ENCODE results near the gene PSAT1. TPM values are rescaled to one million over a fixed set of nuclear protein-coding genes. Genes with fewer than 3 reads are reported as not detected.

Gene PSAT1
- total and polyA plus RNA-seq, 2 of the 13 experiments (the other 11 are each of a cell fraction or from before 2014, with no cell fraction given), result 135 to 229 TPM

DNA sequence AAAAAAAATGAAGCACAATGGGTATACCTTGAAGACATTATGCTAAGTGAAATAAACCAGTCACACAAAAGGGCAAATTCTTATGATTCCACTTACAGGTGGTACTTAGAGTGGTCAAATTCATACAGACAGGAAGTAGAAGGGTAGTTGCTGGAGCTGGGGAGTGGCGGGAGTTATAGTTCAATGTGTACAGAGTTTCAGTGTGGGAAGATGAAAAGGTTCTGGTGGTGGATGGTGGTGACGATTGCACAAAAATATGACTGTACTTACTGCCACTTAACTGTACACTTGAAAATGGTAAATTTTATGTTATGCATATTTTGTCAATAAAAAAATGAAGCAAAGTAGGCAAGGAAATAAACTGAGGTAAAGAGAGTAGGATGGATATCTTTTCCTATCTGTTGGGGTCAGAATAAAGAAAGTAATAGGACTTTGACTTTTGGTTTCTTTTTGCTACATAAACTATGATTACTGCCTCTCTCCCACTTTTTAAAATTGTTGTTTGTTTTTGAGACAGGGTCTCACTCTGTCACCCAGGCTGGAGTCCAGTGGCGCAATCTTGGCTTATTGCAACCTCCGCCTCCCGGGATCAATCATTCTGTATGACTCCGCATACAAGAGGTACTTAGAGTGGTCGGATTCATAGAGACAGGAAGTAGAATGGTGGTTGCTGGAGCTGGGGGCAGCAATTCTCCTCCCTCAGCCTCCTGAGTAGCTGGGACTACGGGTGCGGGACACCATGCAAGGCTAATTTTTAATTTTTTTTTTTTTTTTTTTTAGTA lies 4.0 kb upstream of the PSAT1 start (continued):
- TF ChIP-seq CEBPB (IDR thresholded peaks at IDR 0.05; ENCODE audit: borderline replicate concordance, low read depth, low read length) (peak; percentile 86), ZNF329 (CRISPR knock-in tag; IDR thresholded peaks at IDR 0.05; ENCODE audit: low read depth) (no peak), EHMT2 (IDR thresholded peaks at IDR 0.05; ENCODE audit: borderline replicate concordance, low read depth, low read length) (no peak), POLR2AphosphoS2 (IDR thresholded peaks at IDR 0.05; ENCODE audit: low read depth, low read length) (no peak), ZNF792 (CRISPR knock-in tag; IDR thresholded peaks at IDR 0.05) (no peak), TCF7 (IDR thresholded peaks at IDR 0.05; ENCODE audit: low read depth) (peak; percentile 1; the same call in 1 of the 2 replicates), EP300 (IDR thresholded peaks at IDR 0.05; ENCODE audit: low read depth in 2 of 2, low read length in 2 of 2) (peak in 1 of 2 experiments; percentile 31; a peak in 1 of 4 replicates), EP300 (CRISPR knock-in tag; IDR thresholded peaks at IDR 0.05; ENCODE audit: borderline replicate concordance) (no peak), RAD51 (IDR thresholded peaks at IDR 0.05; ENCODE audit: borderline replicate concordance) (no peak), CBX5 (CRISPR knock-in tag; IDR thresholded peaks at IDR 0.05; ENCODE audit: borderline replicate concordance) (no peak), MIER2 (CRISPR knock-in tag; IDR thresholded peaks at IDR 0.05) (no peak), ELF1 (CRISPR knock-in tag; IDR thresholded peaks at IDR 0.05) (no peak), ZNF24 (IDR thresholded peaks at IDR 0.05) (no peak), ZNF660 (CRISPR knock-in tag; IDR thresholded peaks at IDR 0.05; ENCODE audit: borderline replicate concordance, low read depth) (no peak), NFKBIZ (CRISPR knock-in tag; IDR thresholded peaks at IDR 0.05) (no peak), ZNF432 (CRISPR knock-in tag; IDR thresholded peaks at IDR 0.05; ENCODE audit: borderline replicate concordance) (no peak), ASH2L (IDR thresholded peaks at IDR 0.05; ENCODE audit: insufficient read length, low read depth, low read length) (peak; percentile 22), GATAD1 (CRISPR knock-in tag; IDR thresholded peaks at IDR 0.05) (no peak)
- TF ChIP-seq, protein P1, sequence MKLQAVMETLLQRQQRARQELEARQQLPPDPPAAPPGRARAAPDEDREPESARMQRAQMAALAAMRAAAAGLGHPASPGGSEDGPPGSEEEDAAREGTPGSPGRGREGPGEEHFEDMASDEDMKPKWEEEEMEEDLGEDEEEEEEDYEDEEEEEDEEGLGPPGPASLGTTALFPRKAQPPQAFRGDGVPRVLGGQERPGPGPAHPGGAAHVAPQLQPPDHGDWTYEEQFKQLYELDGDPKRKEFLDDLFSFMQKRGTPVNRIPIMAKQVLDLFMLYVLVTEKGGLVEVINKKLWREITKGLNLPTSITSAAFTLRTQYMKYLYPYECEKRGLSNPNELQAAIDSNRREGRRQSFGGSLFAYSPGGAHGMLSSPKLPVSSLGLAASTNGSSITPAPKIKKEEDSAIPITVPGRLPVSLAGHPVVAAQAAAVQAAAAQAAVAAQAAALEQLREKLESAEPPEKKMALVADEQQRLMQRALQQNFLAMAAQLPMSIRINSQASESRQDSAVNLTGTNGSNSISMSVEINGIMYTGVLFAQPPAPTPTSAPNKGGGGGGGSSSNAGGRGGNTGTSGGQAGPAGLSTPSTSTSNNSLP (IDR thresholded peaks at IDR 0.05; ENCODE audit: low read depth, low read length), result 0 out of 2 replicates have a peak, but pooled peaks have one; percentile 12
- TF ChIP-seq, protein P2, sequence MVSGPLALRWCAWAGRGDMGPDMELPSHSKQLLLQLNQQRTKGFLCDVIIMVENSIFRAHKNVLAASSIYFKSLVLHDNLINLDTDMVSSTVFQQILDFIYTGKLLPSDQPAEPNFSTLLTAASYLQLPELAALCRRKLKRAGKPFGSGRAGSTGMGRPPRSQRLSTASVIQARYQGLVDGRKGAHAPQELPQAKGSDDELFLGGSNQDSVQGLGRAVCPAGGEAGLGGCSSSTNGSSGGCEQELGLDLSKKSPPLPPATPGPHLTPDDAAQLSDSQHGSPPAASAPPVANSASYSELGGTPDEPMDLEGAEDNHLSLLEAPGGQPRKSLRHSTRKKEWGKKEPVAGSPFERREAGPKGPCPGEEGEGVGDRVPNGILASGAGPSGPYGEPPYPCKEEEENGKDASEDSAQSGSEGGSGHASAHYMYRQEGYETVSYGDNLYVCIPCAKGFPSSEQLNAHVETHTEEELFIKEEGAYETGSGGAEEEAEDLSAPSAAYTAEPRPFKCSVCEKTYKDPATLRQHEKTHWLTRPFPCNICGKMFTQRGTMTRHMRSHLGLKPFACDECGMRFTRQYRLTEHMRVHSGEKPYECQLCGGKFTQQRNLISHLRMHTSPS (CRISPR knock-in tag; IDR thresholded peaks at IDR 0.05; ENCODE audit: low read depth), result no peak
- TF ChIP-seq, protein P3, sequence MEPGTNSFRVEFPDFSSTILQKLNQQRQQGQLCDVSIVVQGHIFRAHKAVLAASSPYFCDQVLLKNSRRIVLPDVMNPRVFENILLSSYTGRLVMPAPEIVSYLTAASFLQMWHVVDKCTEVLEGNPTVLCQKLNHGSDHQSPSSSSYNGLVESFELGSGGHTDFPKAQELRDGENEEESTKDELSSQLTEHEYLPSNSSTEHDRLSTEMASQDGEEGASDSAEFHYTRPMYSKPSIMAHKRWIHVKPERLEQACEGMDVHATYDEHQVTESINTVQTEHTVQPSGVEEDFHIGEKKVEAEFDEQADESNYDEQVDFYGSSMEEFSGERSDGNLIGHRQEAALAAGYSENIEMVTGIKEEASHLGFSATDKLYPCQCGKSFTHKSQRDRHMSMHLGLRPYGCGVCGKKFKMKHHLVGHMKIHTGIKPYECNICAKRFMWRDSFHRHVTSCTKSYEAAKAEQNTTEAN (CRISPR knock-in tag; conservative IDR thresholded peaks at IDR 0.05), result no peak
- TF ChIP-seq, protein P4, sequence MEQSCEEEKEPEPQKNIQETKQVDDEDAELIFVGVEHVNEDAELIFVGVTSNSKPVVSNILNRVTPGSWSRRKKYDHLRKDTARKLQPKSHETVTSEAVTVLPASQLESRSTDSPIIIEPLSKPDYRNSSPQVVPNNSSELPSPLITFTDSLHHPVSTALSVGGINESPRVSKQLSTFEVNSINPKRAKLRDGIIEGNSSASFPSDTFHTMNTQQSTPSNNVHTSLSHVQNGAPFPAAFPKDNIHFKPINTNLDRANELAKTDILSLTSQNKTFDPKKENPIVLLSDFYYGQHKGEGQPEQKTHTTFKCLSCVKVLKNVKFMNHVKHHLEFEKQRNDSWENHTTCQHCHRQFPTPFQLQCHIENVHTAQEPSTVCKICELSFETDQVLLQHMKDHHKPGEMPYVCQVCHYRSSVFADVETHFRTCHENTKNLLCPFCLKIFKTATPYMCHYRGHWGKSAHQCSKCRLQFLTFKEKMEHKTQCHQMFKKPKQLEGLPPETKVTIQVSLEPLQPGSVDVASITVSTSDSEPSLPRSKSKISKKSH (CRISPR knock-in tag; IDR thresholded peaks at IDR 0.05; ENCODE audit: borderline replicate concordance), result no peak

All from HepG2 (cell line).